CD14-positive monocyte (primary cell): ENCODE data around the gene RFX3. TPM values are rescaled to one million over a fixed set of nuclear protein-coding genes. Genes with fewer than 3 reads are reported as not detected.

ENCODE experiments used
- DNase-seq, 3 donors: peaks; one replicate each; pipeline ENCODE4 v3.0.0-alpha.2; 2011 to 2022
- H2AFZ ChIP-seq: 2 replicates; pipeline ENCODE4 v1.6.0; 2012; ENCODE audit warnings: mild to moderate bottlenecking, low read depth, low read length, inconsistent platforms; ENCODE audit not compliant: insufficient read depth, poor library complexity, severe bottlenecking
- H3K27ac ChIP-seq, 2 donors: 1 replicate in 1 of 2; 2 replicates in 1 of 2; pipeline ENCODE4 v1.5.1; 2012 to 2013; ENCODE audit warnings: low read length in 2 of 2, control low read depth in 1 of 2, inconsistent platforms in 1 of 2, low read depth in 1 of 2, mild to moderate bottlenecking in 1 of 2
- H3K27me3 ChIP-seq, 2 donors: one replicate each; pipeline versions ENCODE4 v1.6.0 to v1.6.1; 2011 to 2013; ENCODE audit warnings: low read length in 2 of 2; ENCODE audit not compliant: control insufficient read depth in 2 of 2, insufficient read depth in 2 of 2
- H3K36me3 ChIP-seq, 2 donors: replicated peaks in 1 of 2; 1 replicate in 1 of 2; 2 replicates in 1 of 2; pipeline versions ENCODE4 v1.5.1 to v1.6.1; 2012 to 2013; ENCODE audit warnings: low read length in 2 of 2, control low read depth in 1 of 2, inconsistent platforms in 1 of 2, mild to moderate bottlenecking in 1 of 2; ENCODE audit not compliant: insufficient read depth in 2 of 2, control insufficient read depth in 1 of 2
- H3K4me1 ChIP-seq, 2 donors: 1 replicate in 1 of 2; 2 replicates in 1 of 2; pipeline versions ENCODE4 v1.5.1 to v1.6.1; 2012 to 2013; ENCODE audit warnings: low read length in 2 of 2, control low read depth in 1 of 2, inconsistent platforms in 1 of 2, mild to moderate bottlenecking in 1 of 2, moderate library complexity in 1 of 2; ENCODE audit not compliant: insufficient read depth in 2 of 2, control insufficient read depth in 1 of 2
- H3K4me2 ChIP-seq: replicated peaks from 2 replicates; pipeline ENCODE3; 2012; ENCODE audit warnings: low read length, moderate library complexity, mild to moderate bottlenecking; ENCODE audit not compliant: poor library complexity, severe bottlenecking; ENCODE audit errors: extremely low read depth
- H3K4me3 ChIP-seq, 3 experiments: fragments of 200-600 bp in 1 of 3; sonication (generic) in 1 of 3; replicated peaks in 1 of 3; 1 replicate in 2 of 3; 2 replicates in 1 of 3; pipeline ENCODE4 v1.5.1; 2011 to 2013; ENCODE audit warnings: low read length in 3 of 3, mild to moderate bottlenecking in 3 of 3, control low read depth in 2 of 3, low read depth in 2 of 3, inconsistent platforms in 1 of 3, moderate library complexity in 1 of 3
- H3K79me2 ChIP-seq: 2 replicates; pipeline ENCODE4 v1.6.0; 2012; ENCODE audit warnings: mild to moderate bottlenecking, control low read depth, inconsistent platforms, low read length, moderate library complexity; ENCODE audit not compliant: insufficient read depth
- H3K9ac ChIP-seq: 2 replicates; pipeline ENCODE4 v1.6.0; 2017; ENCODE audit warnings: low read length, mild to moderate bottlenecking; ENCODE audit not compliant: insufficient read depth, poor library complexity, severe bottlenecking
- H3K9me3 ChIP-seq, 2 donors: replicated peaks in 1 of 2; 1 replicate in 1 of 2; 2 replicates in 1 of 2; pipeline versions ENCODE4 v1.5.1 to v1.6.1; 2012 to 2013; ENCODE audit warnings: low read length in 2 of 2, control low read depth in 1 of 2; ENCODE audit not compliant: control insufficient read depth in 1 of 2, insufficient read depth in 1 of 2
- H4K20me1 ChIP-seq: 2 replicates; pipeline ENCODE4 v1.6.0; 2012; ENCODE audit warnings: mild to moderate bottlenecking, low read length, control low read depth, moderate library complexity; ENCODE audit not compliant: insufficient read depth
- H3K27ac Mint-ChIP-seq, 7 donors: one replicate each; pipeline ENCODE4 v1.8.0; 2020; ENCODE audit warnings: mild to moderate bottlenecking in 7 of 7, mixed read lengths in 7 of 7, moderate library complexity in 6 of 7, inconsistent platforms in 2 of 7
- H3K27me3 Mint-ChIP-seq, 3 donors: one replicate each; pipeline ENCODE4 v1.8.0; 2021 to 2022; ENCODE audit warnings: low read depth in 3 of 3, mild to moderate bottlenecking in 3 of 3, mixed read lengths in 3 of 3, moderate library complexity in 3 of 3, inconsistent platforms in 1 of 3
- H3K36me3 Mint-ChIP-seq, 2 donors: one replicate each; pipeline ENCODE4 v1.8.0; 2020; ENCODE audit warnings: mixed read lengths in 2 of 2, inconsistent platforms in 1 of 2, mild to moderate bottlenecking in 1 of 2
- H3K4me1 Mint-ChIP-seq: one replicate; pipeline ENCODE4 v1.8.0; 2020; ENCODE audit warnings: mild to moderate bottlenecking, mixed read lengths
- H3K4me3 Mint-ChIP-seq, 2 donors: one replicate each; pipeline ENCODE4 v1.8.0; 2020; ENCODE audit warnings: mild to moderate bottlenecking in 2 of 2, mixed read lengths in 2 of 2, moderate library complexity in 1 of 2
- H3K9me3 Mint-ChIP-seq, 7 donors: one replicate each; pipeline ENCODE4 v1.8.0; 2020 to 2022; ENCODE audit warnings: mixed read lengths in 7 of 7, mild to moderate bottlenecking in 6 of 7, moderate library complexity in 6 of 7, inconsistent platforms in 2 of 7
- CTCF ChIP-seq: fragments of 200-600 bp; IDR thresholded peaks from one replicate; pipeline ENCODE4 v1.8.0; 2022; ENCODE audit warnings: antibody characterized with exemption, mild to moderate bottlenecking
- WGBS: methylation state at CpG from one replicate; pipeline ENCODE4 v1.1.5; 2013; ENCODE audit warnings: missing lambda C conversion rate; ENCODE audit not compliant: insufficient coverage; 5-methylcytosine and 5-hydroxymethylcytosine counted together
- intact Hi-C, 2 donors: fragments of 100-400 bp; cut with micrococcal nuclease; formaldehyde crosslinking; loops; one replicate each; pipeline versions ENCODE4 v1.15.0 to v1.15.1; 2023
- polyA plus RNA-seq, 3 donors: library from polyadenylated mRNA; depleted of rRNA in 1 of 3; unstranded in 2 of 3; stranded (reverse) in 1 of 3; fragments of 300-500 nt in 2 of 3; fragments of >200 nt in 1 of 3; fragmentation: Illumina TruSeq in 2 of 3; gene quantifications; 1 replicate in 2 of 3; 2 replicates in 1 of 3; pipeline ENCODE4 v1.2.3, GENCODE V29; 2012 to 2021

RFX3 gene
- polyA plus RNA-seq, 3 donors: 1.7 to 5.2 (median 3.2) TPM

- H3K4me2 ChIP-seq: no peak overlapping the region
- H3K36me3 ChIP-seq: no peaks in the 10 kb centered on the region
- no peak for DNase-seq
- Mint-ChIP-seq H3K27me3 (no peaks in the 10 kb centered on the region), H3K9me3 (peaks cover 0 to 3% (median 0%) of the 10 kb centered on the region in 7 donors), H3K4me3 (no peak overlapping the region), H3K27ac (no peak overlapping the region), H3K36me3 (peaks cover 2 to 35% of the 10 kb centered on the region in 2 donors), H3K4me1 (peaks cover 2% of the 10 kb centered on the region)
- H3K4me1 ChIP-seq: no peaks in the 10 kb centered on the region
- WGBS: 100% methylated on average over 1 of the region's 3 CpGs
- no peak overlapping the region for H3K27ac ChIP-seq
- no peak overlapping the region for H3K9ac ChIP-seq
- H2AFZ ChIP-seq: no peak overlapping the region
- H3K4me3 ChIP-seq: no peak overlapping the region
- no peaks in the 10 kb centered on the region for H3K27me3 ChIP-seq
- intact Hi-C loops: no loop called here
- H4K20me1 ChIP-seq: no peaks in the 10 kb centered on the region
- H3K79me2 ChIP-seq: no peaks in the 10 kb centered on the region
- TF ChIP-seq CTCF: no peak
- no peaks in the 10 kb centered on the region for H3K9me3 ChIP-seq
Measured at GRCh38 chr9:3553076-3553765, 27.4 kb upstream of the RFX3 start.

- Mint-ChIP-seq H3K27me3 (no peaks in the 10 kb centered on the region), H3K9me3 (no peaks in the 10 kb centered on the region), H3K4me1 (no peaks in the 10 kb centered on the region), H3K27ac (no peak overlapping the region), H3K36me3 (peaks cover 2 to 24% of the 10 kb centered on the region in 2 donors), H3K4me3 (no peak overlapping the region)
- intact Hi-C loops: no loop called here
- no peak for DNase-seq
- no peaks in the 10 kb centered on the region for H3K9me3 ChIP-seq
- no peaks in the 10 kb centered on the region for H3K79me2 ChIP-seq
- no peak for TF ChIP-seq CTCF
- H2AFZ ChIP-seq: no peak overlapping the region
- no peak overlapping the region for H3K9ac ChIP-seq
- no peaks in the 10 kb centered on the region for H4K20me1 ChIP-seq
- H3K27me3 ChIP-seq: no peaks in the 10 kb centered on the region
- no peak overlapping the region for H3K4me3 ChIP-seq
- H3K4me1 ChIP-seq: no peaks in the 10 kb centered on the region
- no peak overlapping the region for H3K27ac ChIP-seq
- no peaks in the 10 kb centered on the region for H3K36me3 ChIP-seq
- no peak overlapping the region for H3K4me2 ChIP-seq
Measured at GRCh38 chr9:3549225-3549624, 23.4 kb upstream of the RFX3 start.
